M059J (cell line): ENCODE results near the gene COX20. TPM values are rescaled to one million over a fixed set of nuclear protein-coding genes. Genes with fewer than 3 reads are reported as not detected.

Experiments used
- DNase-seq: peaks from one replicate; pipeline ENCODE4 v3.0.0-alpha.2; 2012; ENCODE audit warnings: low read depth
- total RNA-seq: library from RNA; depleted of rRNA; stranded (reverse); fragments of >200 nt; shearing (Covaris generic); gene quantifications from 2 replicates; pipeline ENCODE4 v1.2.3, GENCODE V29; 2014

COX20 gene
- total RNA-seq, 1 experiment from 2014 or later = 30.0 TPM

DNA sequence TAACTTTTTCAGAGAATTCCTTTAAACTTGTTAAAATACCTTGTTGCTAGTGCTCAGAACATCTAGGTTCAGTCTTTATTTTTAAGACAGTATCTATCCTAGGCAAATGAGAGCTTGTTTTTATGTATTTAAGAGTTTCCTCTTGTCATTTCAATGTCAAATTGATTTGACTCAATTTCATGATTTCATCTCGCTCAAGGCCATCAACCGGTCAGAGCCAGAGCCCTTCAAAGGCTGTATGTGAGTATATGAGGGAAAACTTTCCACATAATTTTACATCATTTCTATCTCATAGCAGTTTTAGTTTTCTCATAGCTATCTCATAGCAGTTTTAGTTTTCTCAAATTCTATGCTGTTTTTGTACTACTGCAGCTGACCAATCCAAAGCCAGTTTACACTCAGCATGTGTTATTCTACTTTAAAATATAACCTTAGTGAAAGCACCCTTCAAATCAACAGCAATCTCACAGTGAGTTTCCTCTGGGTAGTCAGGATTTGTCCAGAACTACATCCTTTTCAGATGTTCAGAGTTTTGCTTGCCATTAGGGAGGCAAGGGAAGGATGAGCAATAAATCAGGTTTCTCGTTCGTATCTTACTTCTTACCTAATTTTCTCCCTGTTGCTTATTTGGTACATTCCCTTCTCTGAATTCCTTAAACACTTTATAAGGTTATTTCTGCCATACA is 16.2 kb downstream of the COX20 start:
- no peak for DNase-seq

- no peak for DNase-seq
These were observed 17.2 kb downstream of the COX20 start for GRCh38 chr1:244852694-244853093.

DNA sequence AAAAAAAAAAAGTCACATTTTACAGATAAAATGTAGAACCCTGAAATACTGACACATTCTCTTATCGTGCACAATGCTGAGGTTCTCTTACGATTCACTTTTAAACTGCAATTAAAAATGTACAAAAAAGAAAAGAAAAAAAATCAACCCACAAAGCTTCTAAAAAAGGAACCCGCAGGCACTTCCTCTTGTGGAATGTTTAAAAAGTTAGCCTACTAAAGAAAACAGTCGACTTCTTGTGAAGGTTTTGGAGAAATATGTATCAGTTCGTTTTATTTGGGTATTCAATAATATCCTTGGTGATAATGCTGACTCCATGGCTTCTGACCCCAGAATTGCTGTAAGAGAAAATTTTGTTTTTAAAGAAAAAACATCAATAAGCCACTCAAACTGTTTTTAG is 18.7 kb downstream of the COX20 start:
- DNase-seq = no peak

- DNase-seq = no peak
These were observed 19.6 kb downstream of the COX20 start for GRCh38 chr1:244854865-244855578.

DNA sequence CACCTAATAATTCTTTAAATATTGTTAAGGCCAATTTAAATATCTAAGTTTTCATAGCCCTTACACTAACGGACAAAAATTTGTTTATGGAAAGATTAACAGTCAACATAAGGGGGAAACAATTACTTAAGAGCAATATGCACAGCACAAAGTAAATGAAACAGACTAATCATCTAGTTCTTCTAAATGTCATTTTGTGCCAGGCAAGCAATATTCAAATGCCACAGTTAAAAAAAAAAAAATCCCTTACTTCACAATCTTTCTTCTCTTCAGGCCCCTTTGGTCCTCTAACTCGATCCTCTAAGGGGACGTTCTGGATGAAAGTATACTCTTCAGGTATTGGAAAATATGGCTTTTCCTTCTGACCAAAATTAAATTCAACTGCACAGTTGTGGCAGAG is 22.3 kb downstream of the COX20 start:
- no peak for DNase-seq

GRCh38 chr1:244858357-244858756 is 22.9 kb downstream of the COX20 start:
- no peak for DNase-seq

DNA sequence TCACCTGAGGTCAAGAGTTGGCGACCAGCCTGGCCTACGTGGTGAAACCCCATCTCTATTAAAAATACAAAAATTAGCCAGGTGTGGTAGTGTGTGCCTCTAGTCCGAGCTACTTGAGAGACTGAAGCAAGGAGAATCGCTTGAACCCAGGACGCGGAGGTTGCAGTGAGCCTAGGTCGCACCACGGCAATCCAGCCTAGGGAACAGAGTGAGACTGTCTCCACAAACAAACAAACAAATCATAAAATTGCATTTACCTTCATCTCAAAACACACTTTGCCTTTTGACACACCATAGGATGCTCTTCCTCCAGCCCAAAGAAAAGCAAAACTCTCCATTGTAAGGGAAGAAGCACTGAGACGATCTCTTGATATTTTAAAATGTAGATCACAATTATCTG is 24.6 kb downstream of the COX20 start:
- no peak for DNase-seq

GRCh38 chr1:244860914-244861610 is 25.6 kb downstream of the COX20 start:
- no peak for DNase-seq

DNA sequence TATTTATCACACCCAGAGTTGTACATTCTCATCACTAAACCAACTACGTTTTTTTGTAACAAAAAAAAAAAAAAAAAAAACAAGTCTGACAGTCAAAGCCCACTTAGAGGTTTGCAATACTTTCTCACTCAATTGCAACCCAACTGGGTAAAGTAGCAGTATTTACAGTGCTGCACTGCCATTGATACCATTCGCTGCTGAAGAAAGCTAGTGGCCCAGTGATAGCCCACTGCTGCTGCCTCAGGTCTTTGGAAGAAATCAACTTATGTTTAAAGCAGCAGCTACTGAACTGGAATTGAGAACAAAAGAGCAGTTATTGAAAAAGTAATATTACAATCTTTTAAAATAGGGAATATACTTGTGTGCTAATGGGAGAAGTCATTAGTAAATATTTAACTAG is 26.2 kb downstream of the COX20 start:
- no peak for DNase-seq

DNA sequence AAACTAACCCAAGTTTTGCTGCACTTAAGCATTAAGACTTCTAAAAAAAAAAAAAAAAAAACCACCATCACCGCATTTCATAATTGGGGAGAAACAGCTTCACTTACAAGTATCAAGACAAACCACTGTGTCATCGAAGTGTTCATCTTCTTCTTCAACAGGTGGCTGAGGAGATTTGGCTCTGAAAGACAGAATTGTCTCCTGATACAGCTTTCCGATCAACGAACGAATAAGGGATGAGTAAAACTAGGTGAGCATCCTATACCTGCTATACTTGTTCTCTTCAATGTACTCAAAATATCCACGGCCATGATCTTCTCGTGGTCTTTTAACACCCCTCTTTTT is 26.9 kb downstream of the COX20 start:
- peak; percentile 15 for DNase-seq

DNA sequence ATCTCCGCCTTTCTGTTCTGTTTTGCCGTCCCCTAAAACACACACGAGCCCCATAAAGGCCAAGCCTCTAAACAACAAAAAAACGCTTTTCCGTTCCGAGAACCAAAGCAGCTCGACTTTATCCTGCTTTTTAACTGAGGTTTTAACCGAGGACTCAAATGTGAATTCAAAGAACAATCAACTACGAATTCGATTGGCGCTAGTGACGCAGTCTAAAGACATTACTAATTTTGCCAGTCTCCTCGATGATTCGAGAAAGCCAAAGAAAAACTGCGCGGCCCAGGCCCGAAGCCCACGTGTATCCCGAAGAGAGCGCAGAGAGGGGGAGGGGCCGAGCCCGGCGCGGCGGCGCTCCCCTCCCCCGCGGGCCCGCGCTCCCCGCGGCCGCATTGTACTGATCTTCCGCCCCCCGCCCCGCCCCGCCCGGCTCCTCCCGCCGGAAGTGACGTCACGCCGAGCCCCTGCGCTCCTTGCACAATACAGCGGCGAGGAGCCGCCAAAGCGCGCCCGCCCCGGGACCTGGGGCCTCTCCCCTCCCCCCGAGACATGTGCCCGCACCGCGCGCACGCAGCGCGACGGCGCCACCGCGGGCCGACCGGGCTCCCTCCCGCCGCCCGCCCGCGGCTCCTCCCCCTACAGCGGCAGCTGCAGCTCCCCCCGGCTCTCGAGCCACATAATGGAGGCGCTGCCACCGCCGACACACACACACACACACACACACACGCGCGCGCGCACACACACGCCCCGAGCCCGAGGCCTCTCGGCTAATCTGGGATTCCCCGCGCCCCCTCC is 27.4 kb downstream of the COX20 start:
- DNase-seq = peak; percentile 91

DNA sequence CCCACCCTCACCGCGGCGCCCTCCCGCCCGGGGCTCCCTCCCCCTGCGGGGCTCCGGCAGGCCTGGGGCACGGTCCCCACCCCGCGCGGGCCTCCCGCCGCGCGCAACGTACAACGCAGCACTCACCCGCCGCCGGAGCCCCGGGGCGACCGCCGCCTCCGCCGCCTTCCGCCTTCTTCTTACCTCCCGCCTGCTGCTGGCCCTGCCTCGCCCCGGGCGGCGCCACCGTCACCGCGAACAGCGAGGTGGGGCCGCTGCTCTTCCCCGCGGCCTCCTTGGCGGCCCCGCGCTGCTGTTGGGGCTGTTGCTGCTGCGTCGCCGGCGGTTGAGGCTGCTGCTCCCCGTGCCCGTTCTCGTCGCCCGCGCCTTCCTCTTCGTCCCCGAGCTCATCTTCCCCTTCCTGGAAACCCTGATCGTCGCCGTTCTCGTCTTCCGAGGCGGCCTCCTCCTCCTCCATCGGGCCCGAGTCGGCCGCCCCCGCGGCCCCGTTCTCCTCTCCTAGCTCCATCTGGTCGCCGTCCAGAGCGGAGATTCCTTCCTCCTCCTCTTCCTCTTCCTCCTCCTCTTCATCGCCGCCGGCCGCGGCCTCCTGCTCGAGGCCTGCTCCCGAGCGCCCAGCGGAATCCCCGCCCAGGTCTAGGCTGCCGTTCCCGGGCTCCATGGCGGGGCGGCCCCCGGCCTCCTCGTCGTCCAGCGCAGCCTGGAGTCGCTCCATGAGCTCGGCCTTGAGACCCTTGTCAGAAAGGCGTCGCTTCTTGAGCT is 28.2 kb downstream of the COX20 start:
- DNase-seq = no peak

- DNase-seq = peak; percentile 95
These were observed 29.0 kb downstream of the COX20 start, which contains the start of gene HNRNPU for GRCh38 chr1:244864253-244865027. HNRNPU (minus strand) TSS chr1:244864543; CDS start chr1:244864307, 236 bp downstream.

- DNase-seq = peak; percentile 34
These were observed 29.5 kb downstream of the COX20 start for GRCh38 chr1:244865028-244865371.

DNA sequence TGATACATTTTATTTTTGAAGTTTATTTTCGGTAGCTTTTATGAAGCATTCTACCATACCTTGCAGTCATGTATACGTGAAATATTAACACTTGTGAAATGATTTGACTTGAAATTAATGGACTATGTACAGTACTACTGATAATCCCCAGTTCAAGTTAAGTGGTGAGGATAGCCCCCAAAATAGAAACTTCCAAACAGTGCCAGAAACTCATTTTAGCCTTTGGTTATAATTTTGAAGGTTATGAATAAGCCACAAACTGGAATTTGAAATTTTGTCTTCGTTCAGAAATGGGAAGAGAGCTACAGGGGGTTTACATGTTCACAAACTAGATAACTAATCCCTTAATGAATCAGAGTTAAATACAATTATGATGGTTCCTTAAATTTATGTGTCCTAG is 30.4 kb downstream of the COX20 start:
- DNase-seq = no peak

GRCh38 chr1:244866355-244866754 is 30.9 kb downstream of the COX20 start:
- DNase-seq = no peak

DNA sequence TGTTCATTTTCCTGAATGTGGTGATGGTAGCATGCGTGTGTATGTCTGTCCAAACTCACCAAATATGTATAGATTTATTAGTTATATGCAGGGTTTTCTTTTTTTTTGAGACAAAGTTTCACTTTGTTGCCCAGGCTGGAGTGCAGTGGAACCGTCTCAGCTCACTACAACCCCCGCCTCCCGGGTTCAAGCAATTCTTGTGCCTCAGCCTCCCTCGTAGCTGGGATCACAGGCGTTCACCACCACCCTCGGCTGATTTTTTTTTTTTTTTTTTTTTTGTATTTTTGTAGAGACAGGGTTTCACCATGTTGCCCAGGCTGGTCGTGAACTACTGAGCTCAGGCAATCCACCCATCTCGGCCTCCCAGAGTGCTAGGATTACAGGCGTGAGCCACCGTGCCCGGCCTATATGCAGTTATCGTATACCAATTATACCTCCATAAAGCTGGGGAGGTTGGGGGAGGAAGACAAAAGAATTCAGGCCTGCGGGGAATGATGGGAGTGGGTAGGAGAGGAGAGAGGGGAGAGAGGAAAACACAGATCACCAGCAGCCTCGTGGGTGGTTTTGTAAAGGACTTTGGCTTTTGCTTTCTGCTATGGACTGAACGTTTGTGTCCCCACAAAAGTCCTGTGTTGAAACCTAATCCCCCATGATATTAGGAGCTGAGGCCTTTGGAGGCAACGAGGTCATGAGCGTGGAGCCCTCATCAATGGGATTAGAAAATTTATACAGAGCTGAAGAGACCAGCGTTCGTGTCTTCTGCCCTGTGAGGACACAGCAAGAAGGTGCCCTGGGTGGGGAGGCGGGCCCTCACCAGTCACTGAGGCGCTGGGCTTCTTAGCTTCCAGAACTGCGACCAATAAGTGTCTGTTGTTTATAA is 33.3 kb downstream of the COX20 start:
- no peak for DNase-seq

GRCh38 chr1:244869364-244869827 is 33.9 kb downstream of the COX20 start:
- no peak for DNase-seq

- DNase-seq = no peak
These were observed 34.5 kb downstream of the COX20 start for GRCh38 chr1:244869950-244870349.
